Ishikawa (cell line): ENCODE data around the gene SLC11A2.

Experiments
- YY1 ChIP-seq: IDR thresholded peaks from 2 replicates; pipeline ENCODE4 v1.6.1; 2012; ENCODE audit warnings: low read depth
- TF ChIP-seq, protein P1 (sequence below): IDR thresholded peaks from 2 replicates; pipeline ENCODE4 v1.6.1; 2012

DNA sequence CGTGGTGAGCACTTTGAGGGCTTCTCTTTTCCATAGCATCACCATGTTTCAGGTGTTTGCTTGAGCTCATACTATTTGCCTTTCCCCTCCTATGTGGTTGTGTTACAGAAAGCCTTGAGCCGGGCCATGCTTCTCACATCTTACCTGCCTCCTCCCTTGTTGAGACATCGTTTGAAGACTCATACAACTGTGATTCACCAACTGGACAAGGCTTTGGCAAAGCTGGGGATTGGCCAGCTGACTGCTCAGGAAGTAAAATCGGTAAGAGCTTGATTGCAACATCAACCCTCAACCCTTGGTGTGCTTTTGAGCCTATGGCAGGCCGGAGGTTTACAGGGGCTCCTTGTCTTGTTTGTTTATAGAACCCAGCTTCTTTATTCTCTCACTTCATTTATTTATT lies 30.1 kb upstream of the SLC11A2 start:
- TF ChIP-seq YY1 = no peak
- TF ChIP-seq, protein P1, sequence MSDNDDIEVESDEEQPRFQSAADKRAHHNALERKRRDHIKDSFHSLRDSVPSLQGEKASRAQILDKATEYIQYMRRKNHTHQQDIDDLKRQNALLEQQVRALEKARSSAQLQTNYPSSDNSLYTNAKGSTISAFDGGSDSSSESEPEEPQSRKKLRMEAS = no peak
